Brain microvascular endothelial cell (primary cell): ENCODE data around the gene COL23A1.

Source experiments
- DNase-seq: peaks from one replicate; pipeline ENCODE4 v3.0.0-alpha.2; 2020
- H3K27ac ChIP-seq: fragments of 250-450 bp; sonication (Bioruptor Pico); 2 replicates; pipeline ENCODE4 v1.5.1; 2020; ENCODE audit warnings: mild to moderate bottlenecking, moderate library complexity
- H3K27me3 ChIP-seq: fragments of 250-450 bp; sonication (Bioruptor Pico); replicated peaks from 2 replicates; pipeline ENCODE4 v1.5.1; 2020; ENCODE audit warnings: mild to moderate bottlenecking
- H3K36me3 ChIP-seq: fragments of 250-450 bp; sonication (Bioruptor Pico); replicated peaks from 2 replicates; pipeline ENCODE4 v1.5.1; 2020; ENCODE audit warnings: mild to moderate bottlenecking
- H3K4me3 ChIP-seq: 2 replicates; pipeline ENCODE4 v1.5.1; 2011; ENCODE audit warnings: low read depth, mild to moderate bottlenecking, control low read depth, low read length, moderate library complexity
- in situ Hi-C: cut with HindIII; loops from 2 replicates; pipeline ENCODE4 v1.10.0; 2017; ENCODE audit warnings: low sequenced_read_pairs, low pct_ligation_motif_present
- TF ChIP-seq, protein P1 (sequence below): IDR thresholded peaks from 2 replicates; pipeline ENCODE4 v1.5.1; 2011; ENCODE audit warnings: low read depth, mild to moderate bottlenecking, moderate library complexity, low read length, control low read depth, inconsistent platforms; ENCODE audit errors: missing control alignments

COL23A1 gene

DNA sequence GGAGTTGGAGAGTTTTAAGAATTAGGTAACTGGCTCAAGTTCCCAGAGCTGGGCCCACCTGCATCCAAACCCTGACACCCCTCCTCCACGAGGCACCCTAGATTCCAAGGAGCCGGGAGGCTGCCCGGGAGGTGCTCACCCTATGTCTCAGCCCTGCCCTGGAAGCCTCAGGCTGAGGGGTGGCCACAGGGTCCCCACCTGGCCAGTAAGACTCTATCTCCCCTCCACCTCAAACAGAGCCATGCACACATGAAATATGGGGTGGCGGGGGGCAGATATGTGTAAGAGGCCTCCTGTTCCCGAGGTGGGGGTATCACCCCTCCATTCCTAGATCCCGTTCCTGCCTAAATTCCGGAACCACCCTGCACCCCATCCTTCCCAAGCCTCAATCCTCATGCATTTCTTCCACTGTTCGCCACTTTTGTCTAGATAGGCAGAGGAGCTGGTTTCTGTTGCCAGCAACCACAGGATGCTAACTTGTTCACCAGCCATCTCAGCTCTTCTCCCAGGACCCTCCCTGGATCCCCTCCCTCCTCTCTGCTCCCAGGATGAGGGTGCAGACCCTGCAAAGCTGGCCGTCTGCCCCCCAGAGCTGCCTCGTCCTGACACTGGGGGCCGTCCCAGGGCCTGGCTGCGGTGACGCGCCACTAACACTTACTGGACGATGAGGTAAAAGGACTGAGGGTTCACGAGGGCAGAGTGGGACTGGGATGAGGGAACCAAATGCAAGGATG lies 44.1 kb downstream of the COL23A1 start:
- no peak for DNase-seq
- Histone ChIP-seq H3K27ac (no peak overlapping the region), H3K36me3 (no peaks in the 10 kb centered on the region), H3K27me3 (no peaks in the 10 kb centered on the region), H3K4me3 (no peak overlapping the region)
- in situ Hi-C loops, result no loop called here
- TF ChIP-seq, protein P1, sequence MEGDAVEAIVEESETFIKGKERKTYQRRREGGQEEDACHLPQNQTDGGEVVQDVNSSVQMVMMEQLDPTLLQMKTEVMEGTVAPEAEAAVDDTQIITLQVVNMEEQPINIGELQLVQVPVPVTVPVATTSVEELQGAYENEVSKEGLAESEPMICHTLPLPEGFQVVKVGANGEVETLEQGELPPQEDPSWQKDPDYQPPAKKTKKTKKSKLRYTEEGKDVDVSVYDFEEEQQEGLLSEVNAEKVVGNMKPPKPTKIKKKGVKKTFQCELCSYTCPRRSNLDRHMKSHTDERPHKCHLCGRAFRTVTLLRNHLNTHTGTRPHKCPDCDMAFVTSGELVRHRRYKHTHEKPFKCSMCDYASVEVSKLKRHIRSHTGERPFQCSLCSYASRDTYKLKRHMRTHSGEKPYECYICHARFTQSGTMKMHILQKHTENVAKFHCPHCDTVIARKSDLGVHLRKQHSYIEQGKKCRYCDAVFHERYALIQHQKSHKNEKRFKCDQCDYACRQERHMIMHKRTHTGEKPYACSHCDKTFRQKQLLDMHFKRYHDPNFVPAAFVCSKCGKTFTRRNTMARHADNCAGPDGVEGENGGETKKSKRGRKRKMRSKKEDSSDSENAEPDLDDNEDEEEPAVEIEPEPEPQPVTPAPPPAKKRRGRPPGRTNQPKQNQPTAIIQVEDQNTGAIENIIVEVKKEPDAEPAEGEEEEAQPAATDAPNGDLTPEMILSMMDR, result no peak

DNA sequence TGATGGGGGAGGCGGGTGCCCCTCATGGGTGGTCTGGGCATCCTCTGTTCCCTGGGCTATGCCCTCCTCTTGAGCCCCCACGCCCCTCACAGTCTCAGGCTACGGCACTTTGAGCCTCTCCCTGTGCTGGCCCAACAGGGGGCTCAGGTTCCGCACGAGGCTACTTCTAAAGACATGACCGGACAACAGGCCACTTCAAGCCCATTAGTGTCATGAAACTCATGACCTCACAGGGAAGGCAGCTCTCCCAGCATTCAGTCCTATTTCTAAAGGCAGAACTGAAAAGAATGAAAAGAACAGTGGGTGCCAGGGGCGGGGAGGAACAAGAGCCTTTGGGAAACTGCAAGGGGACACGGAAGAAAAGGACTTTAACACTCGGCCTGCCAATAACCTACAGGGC lies 45.0 kb downstream of the COL23A1 start:
- TF ChIP-seq, protein P1, result no peak
- DNase-seq, result no peak
- H3K27me3 ChIP-seq, result no peaks in the 10 kb centered on the region
- no peaks in the 10 kb centered on the region for H3K36me3 ChIP-seq
- no peak overlapping the region for H3K27ac ChIP-seq
- in situ Hi-C loops, result no loop called here
- H3K4me3 ChIP-seq, result no peak overlapping the region

DNA sequence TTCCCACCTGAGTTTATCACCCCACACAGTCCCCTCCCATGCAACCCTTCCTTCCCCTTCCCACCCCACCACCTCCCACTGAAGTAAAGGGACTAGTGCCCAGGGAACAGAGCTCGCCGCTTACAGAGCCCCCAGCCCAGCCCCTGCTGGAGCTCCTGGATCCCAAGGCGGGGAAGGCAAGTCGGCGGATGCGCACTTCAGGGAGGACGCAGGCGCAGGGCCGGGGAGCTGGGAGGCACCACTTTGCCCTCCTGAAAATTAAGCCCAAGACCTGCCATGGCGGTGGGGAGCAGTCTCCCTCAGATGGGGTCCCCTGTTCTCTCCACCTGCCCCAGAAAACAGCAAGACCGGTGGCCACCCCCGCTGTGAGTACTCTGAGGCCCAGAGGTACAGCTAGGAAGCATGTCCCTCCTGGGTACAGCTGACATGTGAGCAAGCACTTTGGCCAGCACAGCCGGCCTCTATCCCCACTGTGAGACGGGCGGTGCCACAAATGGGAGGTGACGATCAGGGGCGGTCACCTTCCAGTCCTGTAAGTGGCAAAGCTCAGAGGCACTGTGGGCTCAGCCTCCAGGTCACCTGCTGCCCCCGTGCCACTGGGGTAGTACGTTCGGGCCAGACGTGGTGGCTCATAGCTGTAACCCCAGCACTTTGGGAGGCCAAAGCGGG lies 45.9 kb downstream of the COL23A1 start:
- H3K27me3 ChIP-seq, result no peaks in the 10 kb centered on the region
- H3K4me3 ChIP-seq, result no peak overlapping the region
- no peak overlapping the region for H3K27ac ChIP-seq
- no peak for DNase-seq
- TF ChIP-seq, protein P1, result no peak
- in situ Hi-C loops, result no loop called here
- H3K36me3 ChIP-seq, result no peaks in the 10 kb centered on the region

DNA sequence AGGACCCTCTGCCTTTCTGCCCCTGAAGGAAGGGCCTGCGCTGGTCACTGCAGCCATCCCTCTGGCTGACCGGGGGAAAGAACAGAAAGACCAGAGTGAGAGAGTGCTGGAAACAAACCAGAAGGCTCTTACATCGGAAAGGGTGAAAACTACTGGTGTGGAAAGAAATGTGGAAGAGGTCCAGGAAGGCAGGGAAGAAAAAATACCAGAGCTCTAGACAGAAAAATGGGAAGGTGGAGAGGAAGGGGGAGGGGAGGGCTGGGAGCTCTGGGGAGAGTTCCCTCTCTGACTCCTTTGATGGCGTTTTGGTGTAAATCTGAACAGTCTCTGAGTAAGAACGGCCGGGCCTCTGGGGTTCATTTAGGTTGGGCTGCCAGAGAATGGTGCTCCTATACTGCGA lies 47.7 kb downstream of the COL23A1 start:
- no peaks in the 10 kb centered on the region for H3K36me3 ChIP-seq
- H3K27me3 ChIP-seq, result no peaks in the 10 kb centered on the region
- DNase-seq, result no peak
- in situ Hi-C loops, result no loop called here
- H3K4me3 ChIP-seq, result no peak overlapping the region
- TF ChIP-seq, protein P1, result no peak
- no peak overlapping the region for H3K27ac ChIP-seq

DNA sequence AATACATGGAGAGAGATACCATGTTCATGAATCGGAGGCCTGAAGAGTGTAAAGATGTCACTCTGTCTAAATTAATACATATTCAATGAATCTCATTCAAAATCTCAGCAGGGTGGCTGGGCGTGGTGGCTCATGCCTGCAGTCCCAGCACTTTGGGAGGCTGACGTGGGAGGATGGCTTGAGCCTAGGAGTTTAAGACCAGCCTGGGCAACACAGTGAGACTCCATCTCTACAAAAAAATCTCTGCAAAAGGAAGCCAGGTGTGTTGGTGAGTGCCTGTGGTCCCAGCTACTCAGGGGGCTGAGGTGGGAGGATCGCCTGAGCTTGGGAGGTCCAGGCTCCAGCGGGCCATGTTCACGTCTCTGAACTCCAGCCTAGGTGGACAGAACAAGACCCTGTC lies 49.7 kb downstream of the COL23A1 start:
- in situ Hi-C loops, result no loop called here
- Histone ChIP-seq H3K36me3 (no peaks in the 10 kb centered on the region), H3K27me3 (no peaks in the 10 kb centered on the region), H3K4me3 (no peak overlapping the region), H3K27ac (no peak overlapping the region)
- DNase-seq, result no peak
- TF ChIP-seq, protein P1, result no peak
